COLO829 (cell line): Measurements from ENCODE around the gene STPG2.
"Not testable (repeated sequence)": the region's sequence is repeated elsewhere in the genome, so short reads cannot be mapped to it uniquely, and the experiment has no call there.

Source experiments
- DNase-seq: peaks from one replicate; pipeline ENCODE4 v3.0.0; 2012; ENCODE audit warnings: low spot score

The STPG2 gene

DNA sequence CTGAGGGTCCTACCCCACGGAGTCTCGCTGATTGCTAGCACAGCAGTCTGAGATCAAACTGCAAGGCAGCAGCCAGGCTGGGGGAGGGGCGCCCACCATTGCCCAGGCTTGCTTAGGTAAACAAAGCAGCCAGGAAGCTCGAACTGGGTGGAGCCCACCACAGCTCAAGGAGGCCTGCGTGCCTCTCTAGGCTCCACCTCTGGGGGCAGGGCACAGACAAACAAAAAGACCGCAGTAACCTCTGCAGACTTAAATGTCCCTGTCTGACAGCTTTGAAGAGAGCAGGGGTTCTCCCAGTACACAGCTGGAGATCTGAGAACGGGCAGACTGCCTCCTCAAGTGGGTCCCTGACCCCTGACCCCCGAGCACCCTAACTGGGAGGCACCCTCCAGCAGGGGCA lies 509.4 kb downstream of the STPG2 start:
- not testable (repeated sequence) for DNase-seq

DNA sequence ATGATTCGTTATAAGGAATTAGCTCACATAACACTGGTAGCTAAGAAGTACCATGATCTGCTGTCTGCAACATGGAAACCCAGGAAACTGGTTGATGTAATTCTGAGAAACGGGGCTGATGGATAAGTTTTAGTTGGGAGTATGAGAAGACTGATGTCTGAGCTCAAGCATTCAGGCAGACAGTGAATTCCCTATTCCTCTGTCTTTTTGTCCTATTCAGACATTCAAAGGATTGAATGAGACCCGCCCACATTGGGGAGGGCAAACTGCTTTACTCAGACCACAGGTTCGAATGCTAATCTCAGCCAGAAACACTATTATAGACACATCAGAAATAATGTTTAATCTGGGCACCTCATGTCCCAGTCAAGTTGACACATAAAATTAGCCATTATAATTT lies 515.5 kb downstream of the STPG2 start:
- no peak for DNase-seq

DNA sequence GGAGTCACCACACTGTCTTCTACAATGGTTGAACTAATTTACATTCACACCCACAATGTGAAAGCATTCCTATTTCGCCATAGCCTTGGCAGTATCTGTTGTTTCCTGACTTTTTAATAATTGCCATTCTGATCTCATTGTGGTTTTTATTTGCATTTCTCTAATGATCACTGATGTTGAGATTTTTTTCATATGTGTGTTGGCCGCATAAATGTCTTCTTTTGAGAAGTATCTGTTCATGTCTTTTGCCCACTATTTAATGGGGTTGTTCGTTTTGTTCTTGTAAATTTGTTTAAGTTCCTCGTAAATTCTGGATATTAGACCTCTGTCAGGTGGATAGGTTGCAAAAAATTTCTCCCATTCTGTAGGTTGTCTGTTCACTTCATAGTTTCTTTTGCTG lies 519.1 kb downstream of the STPG2 start:
- no peak for DNase-seq

DNA sequence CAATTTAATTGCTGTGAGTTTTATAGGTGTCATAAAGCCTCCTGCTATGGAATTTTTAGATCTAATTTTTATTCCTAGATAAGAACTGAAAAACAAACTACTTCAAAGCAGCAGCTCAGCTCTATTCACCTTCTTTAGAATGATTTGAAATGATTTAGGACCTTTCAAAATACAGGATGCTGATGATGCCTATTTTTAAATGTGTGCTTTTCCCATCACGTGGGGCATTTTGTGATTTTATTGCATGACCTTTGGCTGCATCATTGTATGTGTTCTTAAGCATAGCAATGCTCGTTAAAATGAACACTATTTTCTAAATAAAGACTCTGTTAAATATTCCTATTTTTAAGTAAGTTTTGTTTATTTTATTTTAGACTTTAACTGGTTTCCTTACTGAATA lies 537.3 kb downstream of the STPG2 start:
- DNase-seq = no peak

DNA sequence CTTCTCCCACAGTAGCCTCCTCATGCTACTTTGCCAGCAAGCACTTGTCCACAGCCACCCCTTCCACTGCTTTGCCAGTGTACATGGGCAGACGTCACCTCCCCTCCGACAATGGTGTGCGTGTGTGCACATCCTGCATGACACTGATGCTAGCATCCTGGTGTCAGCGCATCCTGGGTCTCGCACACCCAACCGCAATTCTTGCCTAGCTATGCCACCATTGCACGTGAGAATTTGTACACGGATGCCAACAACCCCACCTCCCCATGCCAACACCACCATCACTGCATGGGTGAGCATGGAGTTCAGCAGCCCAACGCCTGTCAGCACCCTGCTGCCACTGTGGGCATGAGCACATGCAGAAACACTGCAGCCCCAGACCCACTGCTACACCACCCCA lies 550.0 kb downstream of the STPG2 start:
- no peak for DNase-seq

DNA sequence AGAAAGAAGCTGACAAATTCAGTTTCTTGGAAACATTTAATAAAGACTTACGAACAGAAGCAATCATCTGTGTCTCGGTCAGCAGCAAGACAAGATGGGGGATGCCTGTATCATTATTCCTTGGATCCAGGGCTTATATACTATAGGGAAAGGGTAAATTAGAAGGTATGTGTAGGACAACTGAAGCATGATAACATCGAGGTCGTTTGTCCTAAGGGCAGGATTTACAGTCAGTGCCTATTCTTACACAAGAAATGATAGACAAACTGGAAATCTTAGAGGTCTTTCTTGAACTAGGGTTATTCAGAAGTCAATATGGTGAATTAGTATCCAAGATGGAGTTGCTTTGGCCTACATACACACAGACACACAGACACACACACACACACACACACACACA lies 553.0 kb downstream of the STPG2 start:
- DNase-seq = no peak

DNA sequence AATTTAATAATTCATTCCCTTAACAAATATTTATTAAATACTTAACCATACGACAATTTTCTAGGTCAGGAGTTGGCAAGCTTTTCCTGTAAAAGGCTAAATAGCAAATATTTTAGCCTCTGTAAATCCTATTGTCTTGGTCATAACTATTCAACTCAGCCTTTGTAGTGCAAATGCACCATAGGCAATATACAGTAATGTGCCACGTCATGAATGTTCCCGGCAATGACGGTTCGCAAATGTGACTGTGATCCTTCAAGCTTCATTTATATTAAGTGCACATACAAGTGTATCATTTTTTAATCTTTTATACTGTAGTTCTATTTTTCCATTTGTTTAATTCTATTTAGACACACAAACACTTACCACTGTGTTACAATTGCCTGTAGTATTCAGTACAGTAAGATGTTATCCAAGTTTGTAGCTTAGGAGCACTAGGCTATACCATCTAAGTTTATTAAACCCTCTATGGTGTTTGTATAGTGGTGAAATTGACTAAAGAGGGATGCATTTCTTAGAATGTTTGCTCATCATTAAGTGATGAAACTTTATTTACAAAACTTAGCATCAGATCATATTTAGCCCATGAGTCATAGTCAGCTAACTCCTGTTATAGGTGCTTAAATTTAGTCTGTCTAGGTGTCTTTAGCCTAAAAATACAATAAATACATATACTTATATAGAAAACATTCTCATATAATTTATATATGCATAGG lies 553.6 kb downstream of the STPG2 start:
- DNase-seq = no peak

DNA sequence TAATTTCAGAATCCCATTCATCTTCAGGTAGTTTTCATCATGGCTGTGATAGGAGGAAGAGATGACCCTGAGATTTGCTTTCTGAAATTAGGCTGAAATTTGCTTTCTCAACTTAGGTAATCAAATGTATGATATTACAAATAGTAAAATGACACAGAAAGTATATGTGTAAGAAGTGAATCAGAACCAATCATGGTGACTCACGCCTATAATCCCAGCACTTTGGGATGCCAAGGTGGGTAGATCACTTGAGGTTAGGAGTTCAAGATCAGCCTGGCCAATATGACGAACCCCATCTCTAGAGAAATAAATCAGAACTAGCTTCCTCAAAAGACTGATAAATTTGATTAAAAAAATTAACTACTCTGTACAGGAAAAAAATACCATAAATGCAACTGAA lies 555.4 kb downstream of the STPG2 start:
- DNase-seq = no peak

DNA sequence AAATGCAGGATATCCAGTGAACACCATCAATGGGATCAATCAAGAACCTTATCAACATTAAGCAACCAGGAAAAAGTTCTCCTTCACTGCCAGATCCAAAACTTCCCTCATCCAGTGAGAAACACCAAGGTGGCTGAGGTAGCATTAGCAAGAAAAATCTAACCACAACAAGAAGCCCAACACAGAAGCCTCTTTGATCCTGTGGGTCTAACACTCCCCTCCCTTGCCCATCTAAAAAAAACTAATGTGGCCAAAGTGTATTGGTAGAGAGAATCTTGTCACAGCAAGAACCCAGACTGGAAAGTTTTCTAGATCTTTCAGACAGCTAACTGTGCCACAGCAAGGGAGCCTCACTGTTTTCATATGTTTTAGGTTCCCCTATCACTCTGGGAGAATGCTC lies 558.0 kb downstream of the STPG2 start:
- DNase-seq = no peak

DNA sequence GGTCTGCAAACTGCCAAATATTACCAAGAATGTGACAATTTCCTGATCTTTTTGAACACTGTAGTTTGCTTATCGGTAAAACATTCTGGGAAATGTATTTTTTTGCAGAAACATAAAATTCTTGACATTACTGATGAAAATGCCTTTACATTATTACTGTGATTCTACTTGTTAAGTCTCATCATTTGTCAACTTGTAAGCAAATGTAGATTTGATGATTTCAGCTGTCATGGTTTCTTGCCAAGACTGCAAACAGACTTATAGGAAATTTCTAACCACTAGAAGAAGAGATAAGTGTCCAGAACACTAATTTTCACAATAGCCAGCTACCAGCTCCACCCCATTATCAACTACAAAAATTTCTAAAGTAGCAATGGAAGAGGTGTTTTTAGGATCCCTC lies 560.4 kb downstream of the STPG2 start:
- DNase-seq = no peak

DNA sequence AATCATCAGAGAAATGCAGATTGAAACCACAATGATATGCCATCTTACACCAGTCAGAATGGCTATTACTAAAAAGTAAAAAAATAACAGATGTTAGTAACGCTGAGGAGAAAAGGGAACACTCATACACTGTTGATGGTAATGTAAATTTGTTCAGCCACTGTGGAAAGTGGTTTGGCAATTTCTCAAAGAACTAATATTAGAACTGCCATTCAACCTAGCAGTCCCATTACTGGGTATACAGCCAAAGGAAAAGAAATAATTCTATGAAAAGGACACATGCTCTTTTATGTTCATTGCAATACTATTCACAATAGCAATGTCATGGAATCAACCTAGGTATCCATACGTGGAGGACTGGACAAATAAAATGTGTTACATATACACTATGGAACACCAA lies 566.3 kb downstream of the STPG2 start:
- no peak for DNase-seq

DNA sequence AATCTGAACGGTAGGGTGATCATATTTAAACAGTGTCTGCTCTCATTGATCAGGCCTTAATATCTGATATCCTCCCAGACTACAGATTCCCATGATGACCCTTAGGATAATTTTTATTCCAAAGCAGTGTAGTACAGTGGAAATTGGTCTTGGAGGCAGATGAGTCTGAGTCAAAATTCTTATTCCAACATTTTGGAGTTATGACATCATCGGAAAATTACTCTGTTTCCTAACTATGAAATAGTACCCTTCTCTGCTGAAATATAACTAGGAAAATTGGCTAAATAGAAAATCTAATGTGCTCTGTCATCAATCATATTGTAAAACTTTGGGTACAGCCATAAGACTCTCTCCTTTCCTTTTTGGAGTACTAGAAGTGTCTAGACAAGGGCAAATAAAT lies 583.3 kb downstream of the STPG2 start:
- no peak for DNase-seq

DNA sequence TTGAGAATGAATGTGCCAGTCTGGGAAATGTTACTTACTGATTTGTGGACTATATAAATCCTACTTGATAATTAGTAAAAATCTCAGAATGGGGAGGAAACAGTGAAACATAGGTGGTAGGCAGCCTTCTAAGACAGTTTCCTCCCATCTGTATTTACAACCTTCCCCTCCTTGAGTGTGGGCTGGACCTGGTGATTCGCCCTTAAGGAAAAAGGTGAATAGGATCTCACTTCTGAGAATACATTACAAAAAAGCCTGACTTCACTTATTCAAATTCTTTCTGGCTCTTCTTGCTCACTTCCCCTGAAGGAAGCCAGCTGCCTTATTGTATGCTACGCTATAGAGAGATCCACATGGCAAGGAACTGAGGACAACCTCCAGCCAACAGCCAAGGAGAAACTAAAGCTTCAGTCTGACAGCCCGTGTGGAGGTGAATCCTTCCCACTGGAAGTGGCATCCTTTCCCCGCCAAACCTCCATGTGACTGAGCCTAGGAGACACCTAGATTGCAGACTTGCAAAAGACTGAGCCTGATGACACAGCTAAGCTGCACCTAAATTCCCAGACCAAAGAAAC lies 585.0 kb downstream of the STPG2 start:
- no peak for DNase-seq

DNA sequence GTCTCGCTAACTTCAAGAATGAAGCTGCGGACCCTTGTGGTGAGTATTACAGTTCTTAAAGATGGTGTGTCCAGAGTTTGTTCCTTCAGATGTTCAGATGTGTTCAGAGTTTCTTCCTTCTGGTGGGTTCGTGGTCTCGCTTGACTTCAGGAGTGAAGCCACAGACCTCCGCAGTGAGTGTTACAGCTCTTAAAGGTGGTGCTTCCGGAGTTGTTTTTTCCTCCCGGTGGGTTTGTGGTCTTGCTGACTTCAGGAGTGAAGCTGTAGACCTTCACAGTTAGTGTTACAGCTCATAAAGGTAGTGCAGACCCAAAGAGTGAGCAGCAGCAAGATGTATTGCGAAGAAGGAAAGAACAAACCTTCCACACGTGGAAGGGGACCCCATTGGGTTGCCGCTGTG lies 592.6 kb downstream of the STPG2 start:
- DNase-seq = not testable (repeated sequence)

DNA sequence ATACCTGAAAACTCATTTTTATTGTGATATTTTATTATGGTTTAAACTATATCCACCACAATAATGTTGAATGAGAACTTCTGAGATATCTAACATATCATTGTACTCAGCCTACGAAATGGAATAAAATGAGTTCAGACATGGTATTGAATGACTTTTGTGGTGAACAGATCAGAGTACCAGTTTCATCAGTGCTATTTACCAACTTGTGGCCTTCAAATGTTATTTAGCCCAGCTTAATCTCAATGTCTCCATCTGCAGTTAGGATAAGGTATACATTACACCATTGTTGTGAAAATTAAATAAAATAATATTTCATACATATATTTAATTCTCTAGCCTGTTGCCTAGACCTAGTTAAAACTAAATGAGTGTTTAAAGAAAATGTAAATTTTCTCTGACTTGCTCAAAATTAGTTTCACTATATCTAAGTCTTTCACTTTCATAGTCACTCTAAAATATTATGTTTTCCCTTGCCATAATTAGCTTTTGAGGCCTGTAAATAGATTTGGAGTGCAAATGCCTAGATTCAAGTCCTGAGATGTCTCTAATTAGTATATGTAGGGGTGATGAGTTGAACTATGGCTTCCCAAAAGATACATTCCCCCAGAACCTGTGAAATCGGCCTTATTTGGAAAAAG lies 594.2 kb downstream of the STPG2 start:
- DNase-seq = no peak

DNA sequence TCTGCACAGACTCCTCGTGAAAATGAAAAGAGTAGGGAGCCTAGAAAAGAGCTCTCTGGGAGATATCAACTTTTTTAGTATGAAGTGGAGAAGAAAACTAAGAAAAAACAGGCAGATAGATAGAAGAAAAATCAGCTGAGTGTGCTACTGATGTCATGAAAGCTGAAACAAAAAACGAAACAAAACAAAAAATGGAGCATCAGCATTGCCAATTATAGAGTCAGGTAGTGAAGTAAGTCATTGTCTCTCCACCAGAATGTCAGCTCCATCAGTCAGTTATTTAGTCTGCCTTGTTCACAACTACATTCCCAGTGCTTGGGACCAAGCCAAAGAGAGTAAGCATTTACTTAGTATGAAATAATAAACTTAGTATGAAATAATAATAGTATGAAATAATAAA lies 595.1 kb downstream of the STPG2 start:
- no peak for DNase-seq

DNA sequence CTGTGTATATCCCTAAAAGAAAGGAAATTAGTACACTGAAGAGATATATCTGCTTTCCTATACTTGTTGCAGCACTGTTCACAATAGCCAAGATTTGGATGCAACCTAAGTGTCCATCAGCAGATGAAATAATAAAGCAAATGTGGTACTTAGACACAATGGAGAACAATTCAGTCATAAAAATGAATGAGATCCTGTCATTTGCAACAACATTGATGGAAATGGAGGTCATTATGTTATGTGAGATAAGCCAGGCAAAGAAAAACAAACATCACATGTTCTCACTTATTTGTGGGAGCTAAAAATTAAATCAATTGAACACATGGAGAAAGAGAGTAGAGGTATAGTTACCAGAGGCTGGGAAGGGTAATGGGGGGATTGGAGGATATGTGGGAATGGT lies 611.9 kb downstream of the STPG2 start:
- no peak for DNase-seq

DNA sequence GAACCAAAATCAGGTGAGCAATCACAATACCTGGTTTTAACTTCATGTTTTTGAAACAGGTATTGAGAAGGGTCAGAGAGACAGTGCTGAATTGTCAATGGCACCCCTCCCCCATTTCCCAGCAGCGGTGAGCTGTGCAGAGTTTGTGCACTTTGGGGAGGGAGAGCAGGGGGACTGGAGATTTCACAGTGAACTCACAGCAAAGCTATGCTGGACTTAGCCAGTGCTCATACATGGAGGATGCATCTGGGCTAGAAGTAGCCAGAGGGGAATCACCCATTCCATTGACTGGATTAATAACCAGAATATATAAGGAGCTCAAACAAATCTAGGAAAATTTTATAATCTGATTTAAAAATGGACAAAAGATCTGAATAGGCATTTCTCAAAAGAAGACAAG lies 612.6 kb downstream of the STPG2 start:
- DNase-seq = no peak

DNA sequence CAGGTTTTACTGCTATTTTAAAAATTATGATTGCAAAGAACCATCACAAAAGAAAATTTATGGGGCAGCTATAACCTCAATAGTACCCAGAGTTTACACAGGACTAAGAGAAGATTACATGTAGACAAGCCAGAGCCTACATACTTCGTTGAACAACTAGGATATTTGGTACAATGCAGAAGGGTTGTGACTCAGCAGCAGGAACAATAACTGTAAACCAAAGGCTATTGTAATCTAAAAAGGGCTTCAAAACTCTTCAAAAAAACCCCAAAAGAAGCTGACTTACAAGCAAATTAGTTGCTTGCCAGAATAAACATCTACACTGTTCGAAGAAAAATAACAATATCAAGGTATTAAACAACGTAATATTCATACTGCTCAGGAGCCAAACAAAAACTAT lies 618.0 kb downstream of the STPG2 start:
- DNase-seq = no peak

DNA sequence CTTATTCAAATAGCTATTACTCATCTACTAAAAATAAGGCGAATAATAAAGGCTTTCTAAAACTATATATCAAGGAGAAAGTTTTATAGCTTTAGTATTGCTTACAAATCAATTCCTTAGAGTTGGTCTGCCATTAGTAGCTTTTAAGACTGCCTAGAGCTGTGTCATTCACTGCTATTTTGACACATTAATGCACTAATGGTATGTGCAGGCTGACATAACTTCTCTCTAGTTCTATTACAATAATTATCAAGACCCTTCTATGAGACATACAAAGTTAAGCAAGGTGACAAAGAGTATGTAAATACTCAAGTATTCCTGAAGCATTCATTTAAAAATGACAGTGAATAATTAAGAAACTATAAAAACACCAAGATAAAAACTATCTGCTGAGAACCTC lies 625.3 kb downstream of the STPG2 start:
- no peak for DNase-seq

DNA sequence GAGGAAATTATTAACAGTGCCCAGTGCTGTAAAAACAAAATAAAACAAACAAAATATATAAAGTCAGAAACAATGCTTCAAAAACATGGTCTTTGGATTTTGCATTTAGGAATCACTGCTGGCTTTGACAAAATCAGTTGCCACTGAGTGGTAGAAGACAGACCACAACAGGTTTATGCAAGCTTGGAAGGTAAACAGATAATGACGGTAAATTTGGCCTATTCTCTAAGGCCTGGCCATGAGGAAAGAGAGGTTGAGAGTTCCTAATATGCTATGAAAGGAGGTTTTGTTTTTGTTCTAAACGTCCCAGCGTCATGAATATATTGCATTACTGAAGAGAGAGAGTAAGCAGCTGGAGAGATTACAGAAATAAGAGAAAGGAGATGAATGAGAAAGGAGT lies 629.4 kb downstream of the STPG2 start:
- DNase-seq = no peak
